Spleen (tissue), 11 donors: ENCODE results near the gene RHOBTB1. TPM values are rescaled to one million over a fixed set of nuclear protein-coding genes. Genes with fewer than 3 reads are reported as not detected.
"Not testable (repeated sequence)": the region's sequence is repeated elsewhere in the genome, so short reads cannot be mapped to it uniquely, and the experiment has no call there.

Experiments
- DNase-seq: peaks from one replicate; pipeline ENCODE4 v3.0.0-alpha.2; 2020
- H3K27ac ChIP-seq, 8 donors: fragments of 200-600 bp; sonication (generic) in 7 of 8; 1 replicate in 4 of 8; 2 replicates in 4 of 8; pipeline versions ENCODE4 v1.5.0 to v1.8.0; 2016 to 2021; ENCODE audit warnings: inconsistent platforms in 4 of 8, mild to moderate bottlenecking in 4 of 8, moderate library complexity in 1 of 8
- H3K27me3 ChIP-seq, 7 donors: fragments of 200-600 bp; sonication (generic) in 6 of 7; replicated peaks in 1 of 7; 1 replicate in 4 of 7; 2 replicates in 3 of 7; pipeline versions ENCODE4 v1.5.0 to v1.8.0; 2016 to 2021; ENCODE audit warnings: inconsistent platforms in 3 of 7, mild to moderate bottlenecking in 1 of 7
- H3K36me3 ChIP-seq, 6 donors: fragments of 200-600 bp; sonication (generic) in 5 of 6; 1 replicate in 4 of 6; 2 replicates in 2 of 6; pipeline versions ENCODE4 v1.5.0 to v1.8.0; 2016 to 2021; ENCODE audit warnings: inconsistent platforms in 2 of 6
- H3K4me1 ChIP-seq, 6 donors: fragments of 200-600 bp; sonication (generic) in 5 of 6; 1 replicate in 3 of 6; 2 replicates in 3 of 6; pipeline versions ENCODE4 v1.5.0 to v1.8.0; 2016 to 2021; ENCODE audit warnings: inconsistent platforms in 3 of 6
- H3K4me3 ChIP-seq, 8 donors: fragments of 200-600 bp; sonication (generic) in 7 of 8; 1 replicate in 4 of 8; 2 replicates in 4 of 8; pipeline versions ENCODE4 v1.5.0 to v1.8.0; 2016 to 2021; ENCODE audit warnings: inconsistent platforms in 4 of 8, mild to moderate bottlenecking in 4 of 8, moderate library complexity in 2 of 8
- H3K9me3 ChIP-seq, 8 donors: fragments of 200-600 bp; sonication (generic) in 7 of 8; 1 replicate in 4 of 8; 2 replicates in 4 of 8; pipeline versions ENCODE4 v1.5.0 to v1.8.0; 2016 to 2021; ENCODE audit warnings: inconsistent platforms in 4 of 8
- POLR2A ChIP-seq, 3 donors: fragments of 450-650 bp; IDR thresholded peaks; one replicate each; pipeline ENCODE4 v1.5.1; 2017; ENCODE audit warnings: antibody characterized with exemption in 3 of 3, mild to moderate bottlenecking in 1 of 3
- POLR2AphosphoS5 ChIP-seq, 3 donors: sonication (generic); formaldehyde crosslinking; IDR thresholded peaks; one replicate each; pipeline ENCODE4 v1.5.1; 2017; ENCODE audit warnings: antibody characterized with exemption in 3 of 3
- WGBS, 5 donors: extraction: QIAGEN DNeasy Blood & Tissue Kit in 3 of 5; methylation state at CpG; one replicate each; pipeline versions ENCODE4 v1.1.5 to v1.1.7; 2013 to 2018; 5-methylcytosine and 5-hydroxymethylcytosine counted together
- intact Hi-C: fragments of 100-400 bp; cut with DNase I; formaldehyde crosslinking; loops from one replicate; pipeline ENCODE4 v1.15.0; 2023; ENCODE audit warnings: low total_unique reads
- polyA plus RNA-seq, 3 donors: library from polyadenylated mRNA; stranded (reverse); fragments of 200-250 nt; gene quantifications; one replicate each; pipeline ENCODE4 v1.2.1, GENCODE V29; 2013
- total RNA-seq, 7 donors: library from RNA; depleted of rRNA in 3 of 7; stranded (reverse); fragments of >200 nt in 3 of 7; fragmentation: NEBNext Ultra II Directional in 4 of 7; extraction: Animal tissue kit (Norgen Biotek cat#: 25700) in 4 of 7; gene quantifications; one replicate each; pipeline versions ENCODE4 v1.1.0 to v1.2.1, GENCODE V29; 2016 to 2021
- TF ChIP-seq, protein P1 (sequence below), 11 experiments: fragments of 200-600 bp in 7 of 11; fragments of 450-650 bp in 4 of 11; sonication (generic) in 4 of 11; IDR thresholded peaks in 8 of 11; conservative IDR thresholded peaks in 3 of 11; 1 replicate in 7 of 11; 2 replicates in 4 of 11; pipeline versions ENCODE4 v1.4.0 to v1.8.0; 2016 to 2021; ENCODE audit warnings: antibody characterized with exemption in 11 of 11, inconsistent platforms in 4 of 11, mild to moderate bottlenecking in 1 of 11
- donor health status: healthy with polysubstance abuse.
- donor health status: DM: no; HTN: no; CAD: no; lungs with moderate emphysema.
- donor health status: DM: no; HTN: no; CAD: no.
- donor health status: Bipolar disorder and iron deficiency.
- donor health status: healthy.
- donor health status: DM: no; HTN: no; CAD: no.
- donor health status: DM: yes; HTN: yes; CAD: no.

RHOBTB1 gene
- total and polyA plus RNA-seq, 10 donors, result 4.9 to 49.2 (median 20.6) TPM

- no peak for TF ChIP-seq POLR2AphosphoS5 (IDR thresholded peaks at IDR 0.05)
- TF ChIP-seq, protein P1, sequence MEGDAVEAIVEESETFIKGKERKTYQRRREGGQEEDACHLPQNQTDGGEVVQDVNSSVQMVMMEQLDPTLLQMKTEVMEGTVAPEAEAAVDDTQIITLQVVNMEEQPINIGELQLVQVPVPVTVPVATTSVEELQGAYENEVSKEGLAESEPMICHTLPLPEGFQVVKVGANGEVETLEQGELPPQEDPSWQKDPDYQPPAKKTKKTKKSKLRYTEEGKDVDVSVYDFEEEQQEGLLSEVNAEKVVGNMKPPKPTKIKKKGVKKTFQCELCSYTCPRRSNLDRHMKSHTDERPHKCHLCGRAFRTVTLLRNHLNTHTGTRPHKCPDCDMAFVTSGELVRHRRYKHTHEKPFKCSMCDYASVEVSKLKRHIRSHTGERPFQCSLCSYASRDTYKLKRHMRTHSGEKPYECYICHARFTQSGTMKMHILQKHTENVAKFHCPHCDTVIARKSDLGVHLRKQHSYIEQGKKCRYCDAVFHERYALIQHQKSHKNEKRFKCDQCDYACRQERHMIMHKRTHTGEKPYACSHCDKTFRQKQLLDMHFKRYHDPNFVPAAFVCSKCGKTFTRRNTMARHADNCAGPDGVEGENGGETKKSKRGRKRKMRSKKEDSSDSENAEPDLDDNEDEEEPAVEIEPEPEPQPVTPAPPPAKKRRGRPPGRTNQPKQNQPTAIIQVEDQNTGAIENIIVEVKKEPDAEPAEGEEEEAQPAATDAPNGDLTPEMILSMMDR (IDR thresholded peaks at IDR 0.05 in 8 of 11, conservative IDR thresholded peaks at IDR 0.05 in 3 of 11), result no peak
- no peak for TF ChIP-seq POLR2A (IDR thresholded peaks at IDR 0.05)
- intact Hi-C loops, result no loop called here
- Histone ChIP-seq H3K4me3 (no peak overlapping the region), H3K36me3 (no peaks in the 10 kb centered on the region), H3K9me3 (no peaks in the 10 kb centered on the region), H3K27me3 (no peaks in the 10 kb centered on the region), H3K27ac (no peak overlapping the region), H3K4me1 (peaks cover 0 to 6% (median 0%) of the 10 kb centered on the region in 6 donors)
- WGBS, 5 donors, result 85 to 93% (median 89%) methylated on average over 2 of the region's 2 CpGs
- no peak for DNase-seq
Observed at GRCh38 chr10:60976687-60977086, 32.7 kb upstream of the RHOBTB1 start.

GRCh38 chr10:60975716-60976115, 31.7 kb upstream of the RHOBTB1 start:
- DNase-seq, result no peak
- TF ChIP-seq, protein P1 (IDR thresholded peaks at IDR 0.05 in 8 of 11, conservative IDR thresholded peaks at IDR 0.05 in 3 of 11), result no peak
- TF ChIP-seq POLR2A (IDR thresholded peaks at IDR 0.05) (no peak), POLR2AphosphoS5 (IDR thresholded peaks at IDR 0.05) (no peak)
- intact Hi-C loops, result no loop called here
- no peaks in the 10 kb centered on the region for H3K27me3 ChIP-seq
- no peaks in the 10 kb centered on the region for H3K36me3 ChIP-seq
- WGBS, 5 donors, result 88 to 100% (median 94%) methylated on average over 1 of the region's 1 CpG
- no peaks in the 10 kb centered on the region for H3K9me3 ChIP-seq
- H3K27ac ChIP-seq, result no peak overlapping the region
- H3K4me3 ChIP-seq, result no peak overlapping the region
- peaks cover 0 to 6% (median 0%) of the 10 kb centered on the region in 6 donors for H3K4me1 ChIP-seq

DNA sequence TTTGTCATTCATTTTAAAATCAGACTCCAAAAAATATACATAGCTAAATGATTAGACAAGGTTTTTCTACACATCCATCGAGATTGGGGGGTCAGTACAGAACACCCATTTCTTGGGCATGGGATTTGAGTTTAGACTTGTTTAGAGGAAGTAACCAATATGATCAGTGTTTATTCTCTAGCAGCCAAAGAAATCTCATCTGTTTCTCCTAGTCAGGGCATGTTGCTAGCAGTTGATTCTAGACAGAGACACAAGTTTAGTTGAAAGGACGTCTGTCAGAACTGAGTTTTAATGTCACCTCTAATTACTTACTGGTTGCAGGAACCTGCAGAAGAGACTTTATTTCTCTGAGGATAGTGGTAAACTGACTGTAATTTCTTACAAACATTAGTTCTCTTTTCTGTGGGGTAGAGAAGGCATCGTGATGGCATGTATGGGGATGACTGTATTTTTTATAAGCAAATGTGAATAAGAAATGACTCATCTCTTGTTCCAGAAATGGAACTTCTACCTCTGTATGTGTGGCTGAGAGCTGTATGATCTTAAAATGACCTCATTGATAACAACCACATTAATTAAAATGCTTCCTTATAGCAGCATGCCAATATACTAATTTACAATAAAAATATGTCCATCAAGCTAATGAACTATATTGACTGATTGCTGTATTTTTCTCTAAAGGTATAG, 30.6 kb upstream of the RHOBTB1 start:
- DNase-seq, result no peak
- 64 to 78% (median 70%) methylated on average over 3 of the region's 3 CpGs for WGBS, 5 donors

GRCh38 chr10:60973086-60973485, 29.1 kb upstream of the RHOBTB1 start:
- no peaks in the 10 kb centered on the region for H3K27me3 ChIP-seq
- WGBS, 5 donors, result 80 to 94% (median 86%) methylated on average over 2 of the region's 2 CpGs
- H3K36me3 ChIP-seq, result no peaks in the 10 kb centered on the region
- H3K4me3 ChIP-seq, result no peak overlapping the region
- no peak overlapping the region for H3K27ac ChIP-seq
- intact Hi-C loops, result no loop called here
- no peak for DNase-seq
- no peaks in the 10 kb centered on the region for H3K9me3 ChIP-seq
- H3K4me1 ChIP-seq, result no peaks in the 10 kb centered on the region
- TF ChIP-seq, protein P1 (IDR thresholded peaks at IDR 0.05 in 8 of 11, conservative IDR thresholded peaks at IDR 0.05 in 3 of 11), result no peak
- TF ChIP-seq POLR2AphosphoS5 (IDR thresholded peaks at IDR 0.05) (no peak), POLR2A (IDR thresholded peaks at IDR 0.05) (no peak)

More for the DNA sequence above, 30.6 kb upstream of the RHOBTB1 start:
- no peaks in the 10 kb centered on the region for H3K9me3 ChIP-seq
- no peaks in the 10 kb centered on the region for H3K27me3 ChIP-seq
- H3K36me3 ChIP-seq, result no peaks in the 10 kb centered on the region
- no peak overlapping the region for H3K4me3 ChIP-seq
- H3K4me1 ChIP-seq, result peaks cover 0 to 6% (median 0%) of the 10 kb centered on the region in 6 donors
- TF ChIP-seq POLR2A (IDR thresholded peaks at IDR 0.05), result no peak
- TF ChIP-seq, protein P1 (IDR thresholded peaks at IDR 0.05 in 8 of 11, conservative IDR thresholded peaks at IDR 0.05 in 3 of 11), result no peak
- TF ChIP-seq POLR2AphosphoS5 (IDR thresholded peaks at IDR 0.05), result no peak
- intact Hi-C loops, result no loop called here
- H3K27ac ChIP-seq, result no peak overlapping the region

- H3K27ac ChIP-seq, intact Hi-C loops, H3K4me3 ChIP-seq, H3K9me3 ChIP-seq, H3K36me3 ChIP-seq, DNase-seq, H3K4me1 ChIP-seq, H3K27me3 ChIP-seq: not testable (repeated sequence)
- WGBS, 5 donors, result 82 to 100% (median 93%) methylated on average over 2 of the region's 2 CpGs
Observed at GRCh38 chr10:60972181-60972580, 28.2 kb upstream of the RHOBTB1 start.
